BE2C (cell line): ENCODE measurements around the gene KRTAP5-3.
A peak's percentile ranks its signal among the peaks of the same experiment; 100 is the strongest.

Source experiments
- DNase-seq: peaks from one replicate; pipeline ENCODE4 v3.0.0-alpha.2; 2020
- H3K27me3 ChIP-seq: fragments of 250-450 bp; sonication (Bioruptor Pico); 2 replicates; pipeline ENCODE4 v1.5.1; 2020; ENCODE audit warnings: mild to moderate bottlenecking
- H3K36me3 ChIP-seq: fragments of 250-450 bp; sonication (Bioruptor Pico); 2 replicates; pipeline ENCODE4 v1.5.1; 2020; ENCODE audit warnings: mild to moderate bottlenecking
- H3K4me1 ChIP-seq: fragments of 250-450 bp; sonication (Bioruptor Pico); 2 replicates; pipeline ENCODE4 v1.5.1; 2020
- H3K4me3 ChIP-seq: 2 replicates; pipeline ENCODE4 v1.5.1; 2011; ENCODE audit warnings: low read depth, low read length
- H3K9me3 ChIP-seq: fragments of 250-450 bp; sonication (Bioruptor Pico); 2 replicates; pipeline ENCODE4 v1.5.1; 2020
- TF ChIP-seq, protein P1 (sequence below): IDR thresholded peaks from 2 replicates; pipeline ENCODE4 v1.5.1; 2012; ENCODE audit warnings: mild to moderate bottlenecking, low read depth, low read length

Gene KRTAP5-3

GRCh38 chr11:1560649-1561251, 47.5 kb downstream of the KRTAP5-3 start:
- Histone ChIP-seq H3K27me3 (no peaks in the 10 kb centered on the region), H3K4me1 (peaks cover 4% of the 10 kb centered on the region; the same call in 1 of the 2 replicates), H3K4me3 (no peak overlapping the region), H3K9me3 (no peaks in the 10 kb centered on the region), H3K36me3 (no peaks in the 10 kb centered on the region)
- no peak for DNase-seq
- TF ChIP-seq, protein P1, sequence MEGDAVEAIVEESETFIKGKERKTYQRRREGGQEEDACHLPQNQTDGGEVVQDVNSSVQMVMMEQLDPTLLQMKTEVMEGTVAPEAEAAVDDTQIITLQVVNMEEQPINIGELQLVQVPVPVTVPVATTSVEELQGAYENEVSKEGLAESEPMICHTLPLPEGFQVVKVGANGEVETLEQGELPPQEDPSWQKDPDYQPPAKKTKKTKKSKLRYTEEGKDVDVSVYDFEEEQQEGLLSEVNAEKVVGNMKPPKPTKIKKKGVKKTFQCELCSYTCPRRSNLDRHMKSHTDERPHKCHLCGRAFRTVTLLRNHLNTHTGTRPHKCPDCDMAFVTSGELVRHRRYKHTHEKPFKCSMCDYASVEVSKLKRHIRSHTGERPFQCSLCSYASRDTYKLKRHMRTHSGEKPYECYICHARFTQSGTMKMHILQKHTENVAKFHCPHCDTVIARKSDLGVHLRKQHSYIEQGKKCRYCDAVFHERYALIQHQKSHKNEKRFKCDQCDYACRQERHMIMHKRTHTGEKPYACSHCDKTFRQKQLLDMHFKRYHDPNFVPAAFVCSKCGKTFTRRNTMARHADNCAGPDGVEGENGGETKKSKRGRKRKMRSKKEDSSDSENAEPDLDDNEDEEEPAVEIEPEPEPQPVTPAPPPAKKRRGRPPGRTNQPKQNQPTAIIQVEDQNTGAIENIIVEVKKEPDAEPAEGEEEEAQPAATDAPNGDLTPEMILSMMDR: no peak

- Histone ChIP-seq H3K27me3 (no peaks in the 10 kb centered on the region), H3K4me1 (peaks cover 4% of the 10 kb centered on the region; the same call in 1 of the 2 replicates), H3K9me3 (no peaks in the 10 kb centered on the region), H3K36me3 (no peaks in the 10 kb centered on the region), H3K4me3 (no peak overlapping the region)
- no peak for DNase-seq
- TF ChIP-seq, protein P1: no peak
Observed at GRCh38 chr11:1560002-1560648, 48.1 kb downstream of the KRTAP5-3 start.

GRCh38 chr11:1559111-1559951, 48.9 kb downstream of the KRTAP5-3 start:
- TF ChIP-seq, protein P1: no peak
- no peaks in the 10 kb centered on the region for H3K9me3 ChIP-seq
- no peak overlapping the region for H3K4me3 ChIP-seq
- H3K27me3 ChIP-seq: no peaks in the 10 kb centered on the region
- H3K36me3 ChIP-seq: no peaks in the 10 kb centered on the region
- DNase-seq: peak; percentile 60
- no peaks in the 10 kb centered on the region; the same call in 1 of the 2 replicates for H3K4me1 ChIP-seq

GRCh38 chr11:1558775-1559110, 49.5 kb downstream of the KRTAP5-3 start:
- H3K4me1 ChIP-seq: no peaks in the 10 kb centered on the region
- DNase-seq: no peak
- H3K27me3 ChIP-seq: no peaks in the 10 kb centered on the region
- TF ChIP-seq, protein P1: no peak
- no peaks in the 10 kb centered on the region for H3K36me3 ChIP-seq
- no peak overlapping the region for H3K4me3 ChIP-seq
- no peaks in the 10 kb centered on the region for H3K9me3 ChIP-seq

DNA sequence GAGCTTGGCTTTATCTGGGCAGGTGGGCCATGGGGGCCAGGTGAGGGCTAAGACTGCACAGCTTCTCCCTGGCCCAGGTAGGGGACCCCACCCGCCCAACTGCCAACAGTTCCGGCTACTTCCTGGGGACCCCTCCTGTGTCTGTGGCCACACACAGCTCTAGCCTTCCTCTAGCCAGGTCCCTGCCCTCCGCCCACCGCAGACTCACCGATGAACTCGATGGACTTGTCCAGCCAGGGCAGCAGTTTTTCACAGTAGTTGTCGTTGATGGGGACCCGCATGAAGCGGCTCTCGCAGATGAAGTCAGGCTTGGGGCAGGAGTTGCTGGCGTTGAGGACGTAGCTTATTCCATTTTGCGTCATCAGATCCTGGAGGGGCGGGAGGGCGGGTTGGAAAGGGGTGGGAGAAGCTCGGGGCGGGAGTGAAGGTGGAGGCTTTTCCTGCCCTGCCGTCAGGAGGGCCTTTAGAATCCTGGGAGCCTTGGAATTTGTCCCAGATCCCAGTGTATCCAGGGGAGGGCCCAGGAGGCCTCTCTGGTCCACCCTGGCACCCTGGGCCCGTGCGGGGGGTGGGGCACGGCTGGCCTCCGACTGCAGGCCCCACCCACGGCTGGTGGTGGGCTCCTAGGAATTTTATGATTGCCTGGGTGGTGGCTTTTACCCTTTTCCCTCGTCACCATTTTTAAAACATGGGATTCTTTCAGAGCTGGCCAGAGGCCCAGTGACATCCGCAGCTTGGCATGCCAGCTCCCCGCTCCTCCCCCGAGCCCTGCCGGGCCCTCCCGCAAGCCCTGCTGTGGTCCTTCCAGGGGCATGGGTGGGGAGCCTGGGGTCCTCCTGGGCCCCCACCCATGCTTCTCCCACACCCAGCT, 50.1 kb downstream of the KRTAP5-3 start:
- H3K9me3 ChIP-seq: no peaks in the 10 kb centered on the region
- TF ChIP-seq, protein P1: no peak
- H3K36me3 ChIP-seq: no peaks in the 10 kb centered on the region
- DNase-seq: no peak
- H3K4me1 ChIP-seq: no peaks in the 10 kb centered on the region
- H3K27me3 ChIP-seq: no peaks in the 10 kb centered on the region
- no peak overlapping the region for H3K4me3 ChIP-seq
